Measurements from ENCODE around the gene RTP5. TPM values are rescaled to one million over a fixed set of nuclear protein-coding genes. Genes with fewer than 3 reads are reported as not detected.
"Not testable (repeated sequence)": the region's sequence is repeated elsewhere in the genome, so short reads cannot be mapped to it uniquely, and the experiment has no call there.

The RTP5 gene
- total RNA-seq, 1 experiment from 2014 or later, result not detected

GRCh38 chr2:241903121-241904010 is 33.8 kb downstream of the RTP5 start:
- Mint-ChIP-seq H3K36me3 (ENCODE audit: insufficient read depth, unreplicated experiment) (no peaks in the 10 kb centered on the region), H3K4me3 (ENCODE audit: low read depth, unreplicated experiment) (no peak overlapping the region), H3K4me1 (ENCODE audit: low read depth, unreplicated experiment) (no peaks in the 10 kb centered on the region), H3K9me3 (ENCODE audit: low read depth, unreplicated experiment) (no peaks in the 10 kb centered on the region), H3K27me3 (ENCODE audit: unreplicated experiment) (no peaks in the 10 kb centered on the region), H3K27ac (ENCODE audit: unreplicated experiment) (no peak overlapping the region)
- no TSS peak for BruUV-seq (replicated peaks)
- TF ChIP-seq CTCF (IDR thresholded peaks at IDR 0.05; ENCODE audit: unreplicated experiment), result no peak
- no peak for DNase-seq
- intact Hi-C loops (cut with micrococcal nuclease; ENCODE audit: unreplicated experiment), result no loop called here
- CTCF ChIA-PET, result no interaction called here

- Mint-ChIP-seq H3K4me1 (ENCODE audit: low read depth, unreplicated experiment) (no peaks in the 10 kb centered on the region), H3K27ac (ENCODE audit: unreplicated experiment) (no peak overlapping the region), H3K4me3 (ENCODE audit: low read depth, unreplicated experiment) (no peak overlapping the region), H3K9me3 (ENCODE audit: low read depth, unreplicated experiment) (no peaks in the 10 kb centered on the region), H3K27me3 (ENCODE audit: unreplicated experiment) (no peaks in the 10 kb centered on the region), H3K36me3 (ENCODE audit: insufficient read depth, unreplicated experiment) (no peaks in the 10 kb centered on the region)
- CTCF ChIA-PET, result no interaction called here
- TF ChIP-seq CTCF (IDR thresholded peaks at IDR 0.05; ENCODE audit: unreplicated experiment), result no peak
- intact Hi-C loops (cut with micrococcal nuclease; ENCODE audit: unreplicated experiment), result no loop called here
- no peak for DNase-seq
- BruUV-seq (replicated peaks), result no TSS peak
These were observed 34.6 kb downstream of the RTP5 start for GRCh38 chr2:241904011-241904718.

GRCh38 chr2:241904791-241905710 is 35.5 kb downstream of the RTP5 start:
- DNase-seq, result no peak
- intact Hi-C loops (cut with micrococcal nuclease; ENCODE audit: unreplicated experiment), result no loop called here
- no peaks in the 10 kb centered on the region for H3K4me1 Mint-ChIP-seq (ENCODE audit: low read depth, unreplicated experiment)
- H3K36me3 Mint-ChIP-seq (ENCODE audit: insufficient read depth, unreplicated experiment), result no peaks in the 10 kb centered on the region
- H3K27ac Mint-ChIP-seq (ENCODE audit: unreplicated experiment), result no peak overlapping the region
- BruUV-seq (replicated peaks), result no TSS peak
- no peak for TF ChIP-seq CTCF (IDR thresholded peaks at IDR 0.05; ENCODE audit: unreplicated experiment)
- H3K27me3 Mint-ChIP-seq (ENCODE audit: unreplicated experiment), result no peaks in the 10 kb centered on the region
- H3K9me3 Mint-ChIP-seq (ENCODE audit: low read depth, unreplicated experiment), result no peaks in the 10 kb centered on the region
- CTCF ChIA-PET, result no interaction called here
- H3K4me3 Mint-ChIP-seq (ENCODE audit: low read depth, unreplicated experiment), result no peak overlapping the region

- H3K27me3 Mint-ChIP-seq (ENCODE audit: unreplicated experiment), result no peaks in the 10 kb centered on the region
- H3K9me3 Mint-ChIP-seq (ENCODE audit: low read depth, unreplicated experiment), result no peaks in the 10 kb centered on the region
- no TSS peak for BruUV-seq (replicated peaks)
- intact Hi-C loops (cut with micrococcal nuclease; ENCODE audit: unreplicated experiment), result no loop called here
- no peak overlapping the region for H3K4me3 Mint-ChIP-seq (ENCODE audit: low read depth, unreplicated experiment)
- H3K4me1 Mint-ChIP-seq (ENCODE audit: low read depth, unreplicated experiment), result no peaks in the 10 kb centered on the region
- no peak overlapping the region for H3K27ac Mint-ChIP-seq (ENCODE audit: unreplicated experiment)
- no peak for TF ChIP-seq CTCF (IDR thresholded peaks at IDR 0.05; ENCODE audit: unreplicated experiment)
- CTCF ChIA-PET, result no interaction called here
- no peaks in the 10 kb centered on the region for H3K36me3 Mint-ChIP-seq (ENCODE audit: insufficient read depth, unreplicated experiment)
- no peak for DNase-seq
These were observed 36.3 kb downstream of the RTP5 start for GRCh38 chr2:241905716-241906377.

- H3K27me3 Mint-ChIP-seq (ENCODE audit: unreplicated experiment); H3K4me1 Mint-ChIP-seq (ENCODE audit: low read depth, unreplicated experiment); BruUV-seq (replicated peaks); H3K36me3 Mint-ChIP-seq (ENCODE audit: insufficient read depth, unreplicated experiment); H3K27ac Mint-ChIP-seq (ENCODE audit: unreplicated experiment); intact Hi-C loops (cut with micrococcal nuclease; ENCODE audit: unreplicated experiment); H3K4me3 Mint-ChIP-seq (ENCODE audit: low read depth, unreplicated experiment); DNase-seq; CTCF ChIA-PET; H3K9me3 Mint-ChIP-seq (ENCODE audit: low read depth, unreplicated experiment): not testable (repeated sequence)
These were observed 36.8 kb downstream of the RTP5 start for GRCh38 chr2:241906378-241906770.
